Panc1 (cell line): ENCODE data around the gene CAMKK1. TPM values are rescaled to one million over a fixed set of nuclear protein-coding genes. Genes with fewer than 3 reads are reported as not detected.

Experiments
- ATAC-seq: fragments of 200-7000 bp; cut with Tn5 transposase; 2 replicates; pipeline ENCODE4 v1.9.1; 2020; ENCODE audit warnings: mild to moderate bottlenecking, moderate library complexity
- BruUV-seq: library from RNA; stranded (reverse); fragments of 400-500 nt; replicated peaks from 2 replicates; lab custom pipeline; 2021; lab: Mats Ljungman, UMichigan
- CTCF ChIA-PET: fragments of 300-600 bp; sonication (Branson Sonifier 250); formaldehyde crosslinking; loops from one replicate; lab custom pipeline; 2022; ENCODE audit warnings: antibody characterized with exemption; lab: Charles Lee
- POLR2A ChIA-PET: fragments of 300-600 bp; sonication (Branson Sonifier 250); formaldehyde crosslinking; loops from one replicate; lab custom pipeline; 2022; ENCODE audit warnings: antibody characterized with exemption; lab: Charles Lee
- DNase-seq: peaks from one replicate; pipeline ENCODE4 v3.0.0-alpha.2; 2010; ENCODE audit warnings: low read depth, low spot score
- H3K27ac ChIP-seq: 2 replicates; pipeline ENCODE4 v1.5.1; 2011; ENCODE audit warnings: mild to moderate bottlenecking, low read length, inconsistent platforms
- H3K27me3 ChIP-seq: fragments of 200-500 bp; sonication (Bioruptor generic); 2 replicates; pipeline ENCODE4 v1.6.0; 2014; ENCODE audit warnings: low read length, inconsistent platforms; ENCODE audit not compliant: control insufficient read depth, insufficient read depth
- H3K36me3 ChIP-seq: fragments of 200-500 bp; sonication (Bioruptor generic); 2 replicates; pipeline ENCODE4 v1.5.1; 2014; ENCODE audit warnings: inconsistent platforms, mild to moderate bottlenecking, low read length, moderate library complexity; ENCODE audit not compliant: control insufficient read depth, insufficient read depth
- H3K4me1 ChIP-seq: 2 replicates; pipeline ENCODE4 v1.5.1; 2011; ENCODE audit warnings: inconsistent platforms, mild to moderate bottlenecking, low read length, moderate library complexity; ENCODE audit not compliant: control insufficient read depth, insufficient read depth
- H3K4me3 ChIP-seq, 2 experiments: 2 replicates each; pipeline ENCODE4 v1.5.1; 2011 to 2012; ENCODE audit warnings: low read depth in 2 of 2, low read length in 2 of 2, mild to moderate bottlenecking in 2 of 2, inconsistent platforms in 1 of 2, moderate library complexity in 1 of 2
- H3K9me3 ChIP-seq: fragments of 200-500 bp; sonication (Bioruptor generic); 2 replicates; pipeline ENCODE4 v1.5.1; 2014; ENCODE audit warnings: low read depth, mild to moderate bottlenecking, inconsistent platforms, low read length, moderate library complexity; ENCODE audit not compliant: control insufficient read depth, insufficient read depth
- CTCF ChIP-seq: fragments of 450-650 bp; IDR thresholded peaks from 2 replicates; pipeline ENCODE4 v1.5.1; 2017; ENCODE audit warnings: mild to moderate bottlenecking
- POLR2AphosphoS5 ChIP-seq: IDR thresholded peaks from 2 replicates; pipeline ENCODE4 v1.6.1; 2012; ENCODE audit warnings: mild to moderate bottlenecking, low read depth, low read length, moderate library complexity
- REST ChIP-seq, 2 experiments: IDR thresholded peaks; 2 replicates each; pipeline ENCODE4 v1.6.1; 2011 to 2012; ENCODE audit warnings: low read depth in 2 of 2, control low read depth in 1 of 2, low read length in 1 of 2, mild to moderate bottlenecking in 1 of 2, moderate library complexity in 1 of 2; ENCODE audit not compliant: insufficient read depth in 1 of 2
- SIN3A ChIP-seq: IDR thresholded peaks from 2 replicates; pipeline ENCODE4 v1.6.1; 2012; ENCODE audit warnings: low read depth, mild to moderate bottlenecking, low read length, moderate library complexity, borderline replicate concordance; ENCODE audit not compliant: insufficient read depth
- TCF7L2 ChIP-seq: IDR thresholded peaks from 2 replicates; pipeline ENCODE4 v1.6.1; 2011; ENCODE audit warnings: mild to moderate bottlenecking, low read depth, low read length, inconsistent platforms
- in situ Hi-C: cut with HindIII; loops from 2 replicates; pipeline ENCODE4 v1.10.0; 2016; ENCODE audit warnings: low sequenced_read_pairs, low pct_unique_long_range_greater_than_20kb
- intact Hi-C: fragments of 100-400 bp; cut with micrococcal nuclease; formaldehyde crosslinking; loops from one replicate; pipeline ENCODE4 v1.10.0; 2022; ENCODE audit not compliant: unreplicated experiment
- total RNA-seq: library from RNA; stranded (reverse); gene quantifications from one replicate; pipeline ENCODE4 v1.2.1, GENCODE V29; 2021; ENCODE audit not compliant: unreplicated experiment

Gene CAMKK1
- total RNA-seq, 1 experiment from 2014 or later, result 6.7 TPM

GRCh38 chr17:3926860-3927627 lies 34.2 kb upstream of the CAMKK1 start:
- ChIA-PET POLR2A (no interaction called here), CTCF (no interaction called here)
- no peaks in the 10 kb centered on the region for H3K4me1 ChIP-seq
- DNase-seq (no peak), ATAC-seq (no peak)
- no peaks in the 10 kb centered on the region for H3K36me3 ChIP-seq
- TF ChIP-seq TCF7L2 (no peak), REST (IDR thresholded peaks at IDR 0.05; ENCODE audit: insufficient read depth in 1 of 2, low read depth in 2 of 2, low read length in 1 of 2) (no peak), CTCF (no peak), POLR2AphosphoS5 (no peak), SIN3A (no peak)
- in situ Hi-C loops, result no loop called here
- H3K9me3 ChIP-seq, result no peaks in the 10 kb centered on the region
- intact Hi-C loops, result no loop called here
- no peak overlapping the region for H3K4me3 ChIP-seq
- H3K27ac ChIP-seq, result no peak overlapping the region
- no TSS peak for BruUV-seq
- no peaks in the 10 kb centered on the region for H3K27me3 ChIP-seq

DNA sequence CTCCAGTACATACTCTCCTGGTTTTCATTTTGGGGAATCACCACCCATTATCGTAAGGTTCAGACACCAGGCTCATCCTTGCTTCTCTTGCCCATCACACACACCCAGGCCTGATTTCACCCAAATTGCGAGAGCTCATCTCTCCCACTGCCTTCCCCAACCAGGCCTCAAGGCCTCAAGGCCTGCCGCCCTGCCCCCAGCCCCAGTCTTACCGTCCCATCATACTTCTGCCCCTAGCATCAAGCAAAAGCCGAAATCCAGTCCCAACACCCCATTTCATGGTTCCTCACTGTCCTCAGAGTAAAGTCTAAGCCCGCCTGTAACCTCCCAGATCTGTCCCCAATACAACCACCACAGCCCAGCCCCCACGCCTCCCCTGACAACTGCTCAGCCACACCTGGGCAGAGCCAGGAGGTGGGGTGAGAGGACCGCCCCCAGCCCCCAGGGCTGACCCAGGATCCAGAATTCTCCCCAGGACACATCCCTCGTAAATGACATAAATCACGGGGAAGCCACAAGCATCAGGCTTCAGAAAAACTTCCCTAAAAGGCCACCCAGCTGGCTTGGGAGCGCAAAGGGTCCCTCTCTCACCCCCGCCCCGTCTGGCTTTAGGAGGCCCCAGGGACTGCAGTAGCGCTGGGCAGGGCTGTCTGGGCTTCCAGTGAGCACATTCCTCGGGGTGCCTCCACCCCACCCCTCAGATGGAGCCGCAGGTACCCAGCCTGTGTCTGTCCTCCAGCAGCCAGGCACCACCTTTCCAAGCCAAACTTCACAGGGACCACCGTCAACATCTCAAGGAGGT lies 33.0 kb upstream of the CAMKK1 start:
- ChIA-PET CTCF (interaction anchor here (0.7 kb wide), 1 partner anchor 188 kb away, joined by 3 read pairs; no protein-coding TSS in a partner anchor), POLR2A (no interaction called here)
- intact Hi-C loops, result no loop called here
- no peak for ATAC-seq
- no TSS peak for BruUV-seq
- H3K4me3 ChIP-seq, result no peak overlapping the region
- H3K27me3 ChIP-seq, result no peaks in the 10 kb centered on the region
- no peak overlapping the region for H3K27ac ChIP-seq
- no peaks in the 10 kb centered on the region for H3K36me3 ChIP-seq
- in situ Hi-C loops, result no loop called here
- no peak for DNase-seq
- H3K9me3 ChIP-seq, result no peaks in the 10 kb centered on the region
- TF ChIP-seq POLR2AphosphoS5 (no peak), SIN3A (no peak), CTCF (no peak), TCF7L2 (no peak), REST (IDR thresholded peaks at IDR 0.05; ENCODE audit: insufficient read depth in 1 of 2, low read depth in 2 of 2, low read length in 1 of 2) (no peak)
- no peaks in the 10 kb centered on the region for H3K4me1 ChIP-seq
